Retinal pigment epithelial cell (primary cell): ENCODE measurements around the gene ALAS1.

Experiments used
- DNase-seq: peaks from one replicate; pipeline ENCODE4 v3.0.0-alpha.2; 2010; ENCODE audit warnings: low read depth
- H3K4me3 ChIP-seq: 2 replicates; pipeline ENCODE4 v1.5.1; 2011; ENCODE audit warnings: mild to moderate bottlenecking, low read length, control low read depth, moderate library complexity
- CTCF ChIP-seq: conservative IDR thresholded peaks from 2 replicates; pipeline ENCODE4 v1.5.1; 2011; ENCODE audit warnings: low read depth, low read length, control low read depth, inconsistent platforms

ALAS1 gene

GRCh38 chr3:52254608-52255007, 56.6 kb downstream of the ALAS1 start:
- no peak for DNase-seq
- no peak for TF ChIP-seq CTCF
- H3K4me3 ChIP-seq = no peak overlapping the region

- TF ChIP-seq CTCF = no peak
- H3K4me3 ChIP-seq = no peak overlapping the region
- no peak for DNase-seq
Measured at GRCh38 chr3:52256159-52256558, 58.2 kb downstream of the ALAS1 start.

- no peak for TF ChIP-seq CTCF
- no peak overlapping the region for H3K4me3 ChIP-seq
- DNase-seq = no peak
Measured at GRCh38 chr3:52256622-52257021, 58.7 kb downstream of the ALAS1 start.

GRCh38 chr3:52257911-52258310, 60.0 kb downstream of the ALAS1 start:
- no peak for TF ChIP-seq CTCF
- DNase-seq = no peak
- no peak overlapping the region for H3K4me3 ChIP-seq

GRCh38 chr3:52259035-52259434, 61.1 kb downstream of the ALAS1 start:
- no peak overlapping the region for H3K4me3 ChIP-seq
- no peak for TF ChIP-seq CTCF
- no peak for DNase-seq

GRCh38 chr3:52259448-52259847, 61.5 kb downstream of the ALAS1 start:
- TF ChIP-seq CTCF = no peak
- DNase-seq = no peak
- H3K4me3 ChIP-seq = no peak overlapping the region

- H3K4me3 ChIP-seq = no peak overlapping the region
- no peak for TF ChIP-seq CTCF
- no peak for DNase-seq
Measured at GRCh38 chr3:52262447-52262846, 64.5 kb downstream of the ALAS1 start.
